Activated naive CD4-positive, alpha-beta T cell treated with anti-CD3 and anti-CD28 coated beads for 36 hours (primary cell): ENCODE data around the gene AMBP. TPM values are rescaled to one million over a fixed set of nuclear protein-coding genes. Genes with fewer than 3 reads are reported as not detected.

ENCODE experiments used
- CTCF ChIA-PET: fragments of 350-600 bp; sonication (Branson Sonifier 250); formaldehyde crosslinking; loops from one replicate; lab custom pipeline; 2021; ENCODE audit warnings: antibody characterized with exemption; lab: Charles Lee
- DNase-seq: peaks from one replicate; pipeline ENCODE4 v3.0.0-alpha.2; 2020
- H3K27ac Mint-ChIP-seq: one replicate; pipeline ENCODE4 v1.8.0; 2021; ENCODE audit warnings: mild to moderate bottlenecking, mixed read lengths
- H3K27me3 Mint-ChIP-seq: one replicate; pipeline ENCODE4 v1.8.0; 2021; ENCODE audit warnings: low read depth, mixed read lengths
- H3K36me3 Mint-ChIP-seq: one replicate; pipeline ENCODE4 v1.8.0; 2021; ENCODE audit warnings: low read depth, mixed read lengths
- H3K4me1 Mint-ChIP-seq: one replicate; pipeline ENCODE4 v1.8.0; 2021; ENCODE audit warnings: low read depth, mixed read lengths
- H3K4me3 Mint-ChIP-seq: one replicate; pipeline ENCODE4 v1.8.0; 2021; ENCODE audit warnings: mild to moderate bottlenecking, moderate library complexity, mixed read lengths
- H3K9me3 Mint-ChIP-seq: one replicate; pipeline ENCODE4 v1.8.0; 2021; ENCODE audit warnings: mixed read lengths
- intact Hi-C: fragments of 100-400 bp; cut with micrococcal nuclease; formaldehyde crosslinking; loops from one replicate; pipeline ENCODE4 v1.15.1; 2023
- total RNA-seq, 2 experiments: library from RNA; stranded (reverse); gene quantifications; one replicate each; pipeline ENCODE4 v1.2.3, GENCODE V29; 2021

AMBP gene
- total RNA-seq, 2 experiments from 2014 or later = not detected

DNA sequence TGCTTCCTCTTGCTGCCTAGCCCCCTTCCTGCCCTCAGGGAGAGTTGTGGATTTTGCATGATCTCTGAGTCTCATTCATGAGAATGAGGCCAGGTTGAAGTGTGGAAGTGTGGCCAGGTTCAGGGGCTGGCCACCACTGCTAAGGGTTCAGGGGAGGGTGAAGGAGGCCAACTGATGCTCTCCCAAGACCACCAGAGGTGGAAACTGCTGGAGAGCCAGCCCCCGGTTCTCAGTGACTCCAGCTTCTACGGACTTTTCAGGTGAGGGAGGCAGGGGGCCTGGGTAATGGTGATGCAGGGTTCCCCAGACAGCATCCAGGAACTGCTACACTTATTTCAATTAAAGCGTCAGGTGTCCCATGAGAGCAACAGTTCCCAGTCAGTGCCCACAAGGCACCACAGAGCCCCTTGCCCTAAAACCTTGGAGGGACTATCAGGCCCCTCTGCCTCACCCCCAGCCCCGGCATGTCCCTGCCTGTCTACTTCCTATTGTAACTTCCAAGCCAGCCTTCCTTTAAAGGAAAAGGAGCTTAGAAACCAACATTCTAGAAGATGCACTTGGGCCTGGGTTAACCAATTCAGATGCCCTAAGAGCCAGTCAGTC, 50.1 kb downstream of the AMBP start:
- Mint-ChIP-seq H3K36me3 (peaks cover 5% of the 10 kb centered on the region), H3K27ac (no peak overlapping the region), H3K4me1 (no peaks in the 10 kb centered on the region), H3K9me3 (peaks cover 17% of the 10 kb centered on the region), H3K27me3 (no peaks in the 10 kb centered on the region), H3K4me3 (no peak overlapping the region)
- intact Hi-C loops = no loop called here
- CTCF ChIA-PET = no interaction called here
- DNase-seq = no peak

DNA sequence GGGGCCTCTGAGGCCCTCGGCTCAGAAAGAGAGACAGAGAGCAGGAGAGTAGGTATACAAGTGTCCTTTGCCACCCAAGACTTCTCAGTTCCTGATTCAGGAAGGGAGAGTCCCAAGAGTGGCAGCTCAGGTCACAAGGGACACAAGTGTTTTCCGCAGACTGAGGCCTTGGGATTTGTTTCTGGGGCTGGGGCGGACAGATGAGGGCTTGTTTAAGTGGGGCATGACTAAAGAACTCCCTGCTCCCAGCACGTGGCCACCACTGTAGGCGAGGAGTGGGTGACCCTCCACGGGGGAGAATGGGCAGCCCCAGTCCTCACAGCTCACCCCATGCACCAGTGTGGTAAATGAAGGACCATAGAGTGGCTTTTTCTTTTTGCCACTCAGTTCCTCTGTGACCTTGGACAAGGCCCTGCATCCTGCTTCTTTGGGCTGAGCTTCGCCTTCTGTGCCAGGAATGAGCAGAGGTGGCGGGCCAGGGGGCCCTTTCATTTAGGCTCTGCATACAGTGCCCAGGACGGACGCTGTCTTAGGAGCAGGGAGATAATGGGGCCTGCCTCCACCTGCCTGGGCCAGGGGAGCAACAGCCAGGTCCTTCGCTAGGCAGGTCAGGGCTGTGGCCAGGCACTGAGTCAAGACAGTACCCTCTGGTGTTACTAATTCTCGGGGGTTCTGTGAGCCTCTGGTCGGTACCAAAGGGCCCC, 50.8 kb downstream of the AMBP start:
- no peak overlapping the region for H3K4me3 Mint-ChIP-seq
- CTCF ChIA-PET = interaction anchor here (0.7 kb wide), 1 partner anchor 68 kb away, joined by 3 read pairs; no protein-coding TSS in a partner anchor
- H3K4me1 Mint-ChIP-seq = no peaks in the 10 kb centered on the region
- DNase-seq = no peak
- H3K27ac Mint-ChIP-seq = no peak overlapping the region
- no peaks in the 10 kb centered on the region for H3K27me3 Mint-ChIP-seq
- peaks cover 17% of the 10 kb centered on the region for H3K9me3 Mint-ChIP-seq
- intact Hi-C loops = no loop called here
- peaks cover 5% of the 10 kb centered on the region for H3K36me3 Mint-ChIP-seq

DNA sequence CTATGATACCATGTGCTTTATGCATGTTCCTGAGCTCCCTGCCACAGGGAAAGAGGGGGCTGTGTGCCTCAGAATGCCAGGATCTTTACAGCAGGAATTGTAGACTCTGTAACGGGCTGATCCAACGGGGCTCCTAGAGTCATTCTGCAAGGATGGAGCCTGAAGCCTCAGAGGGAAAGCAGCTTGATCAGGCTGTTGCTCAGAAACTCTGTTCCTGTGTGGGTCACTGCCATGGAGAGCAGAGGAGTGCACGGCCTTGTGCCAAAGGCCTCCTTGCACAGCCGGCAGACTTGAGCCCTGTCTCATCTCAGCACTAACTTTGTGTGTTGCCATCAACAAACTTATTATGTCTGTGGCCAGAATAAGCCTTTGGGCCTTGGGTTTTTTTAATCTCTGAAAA, 51.8 kb downstream of the AMBP start:
- CTCF ChIA-PET = interaction anchor here (0.7 kb wide), 1 partner anchor 69 kb away, joined by 3 read pairs; no protein-coding TSS in a partner anchor
- Mint-ChIP-seq H3K9me3 (peaks cover 17% of the 10 kb centered on the region), H3K27ac (no peak overlapping the region), H3K36me3 (peaks cover 5% of the 10 kb centered on the region), H3K27me3 (no peaks in the 10 kb centered on the region), H3K4me3 (no peak overlapping the region), H3K4me1 (no peaks in the 10 kb centered on the region)
- DNase-seq = no peak
- intact Hi-C loops = no loop called here

DNA sequence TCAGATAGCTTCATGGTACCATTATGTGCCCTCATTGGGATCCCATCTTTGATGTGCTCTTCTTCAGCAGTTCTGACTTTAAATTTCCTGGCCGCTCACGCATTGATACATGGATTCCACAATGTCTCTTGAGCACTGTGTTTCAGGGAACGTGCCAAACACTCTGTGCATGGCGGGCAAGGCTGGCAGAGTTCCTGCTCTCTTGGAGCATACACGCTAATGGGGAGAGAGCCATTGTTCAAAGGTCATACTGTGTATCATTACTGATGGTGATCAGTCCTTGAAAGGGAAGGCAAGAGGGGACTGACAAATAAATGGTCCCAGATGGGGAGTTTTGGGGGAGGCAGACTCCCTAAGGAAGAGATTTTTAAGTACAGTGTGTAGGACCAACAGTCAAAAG, 52.3 kb downstream of the AMBP start:
- DNase-seq = no peak
- intact Hi-C loops = no loop called here
- H3K27ac Mint-ChIP-seq = no peak overlapping the region
- no peak overlapping the region for H3K4me3 Mint-ChIP-seq
- H3K9me3 Mint-ChIP-seq = peaks cover 17% of the 10 kb centered on the region
- CTCF ChIA-PET = no interaction called here
- H3K36me3 Mint-ChIP-seq = peaks cover 5% of the 10 kb centered on the region
- no peaks in the 10 kb centered on the region for H3K4me1 Mint-ChIP-seq
- no peaks in the 10 kb centered on the region for H3K27me3 Mint-ChIP-seq

DNA sequence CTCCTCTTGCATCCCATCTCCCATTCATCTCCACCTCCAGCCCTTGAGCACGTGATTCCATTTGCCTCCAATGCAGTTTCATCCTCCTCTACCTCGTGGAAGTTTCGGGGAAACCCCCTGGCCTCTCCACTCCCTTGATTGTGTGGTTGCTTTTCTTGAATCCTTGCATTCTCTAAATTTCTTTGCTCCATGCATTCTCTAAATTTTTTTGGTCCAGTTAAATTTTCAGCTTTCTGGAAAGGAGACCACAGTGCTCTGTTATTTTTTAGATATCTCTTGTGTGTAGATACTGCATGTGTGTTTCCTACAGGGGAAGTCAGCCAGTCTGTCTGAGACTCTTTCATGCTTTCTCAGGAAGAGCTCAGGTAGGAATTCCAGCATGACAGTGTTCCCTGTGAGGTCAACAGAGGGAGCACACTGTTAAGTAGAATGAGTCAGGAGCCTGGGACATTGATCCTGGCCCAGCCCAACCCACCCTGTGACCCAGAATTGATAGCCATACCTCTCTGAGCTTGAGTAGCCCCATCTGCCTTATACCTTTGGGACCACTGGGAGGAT, 52.8 kb downstream of the AMBP start:
- intact Hi-C loops = no loop called here
- no peak for DNase-seq
- CTCF ChIA-PET = no interaction called here
- Mint-ChIP-seq H3K9me3 (peaks cover 17% of the 10 kb centered on the region), H3K27me3 (no peaks in the 10 kb centered on the region), H3K4me1 (no peaks in the 10 kb centered on the region), H3K4me3 (no peak overlapping the region), H3K36me3 (peaks cover 5% of the 10 kb centered on the region), H3K27ac (no peak overlapping the region)

DNA sequence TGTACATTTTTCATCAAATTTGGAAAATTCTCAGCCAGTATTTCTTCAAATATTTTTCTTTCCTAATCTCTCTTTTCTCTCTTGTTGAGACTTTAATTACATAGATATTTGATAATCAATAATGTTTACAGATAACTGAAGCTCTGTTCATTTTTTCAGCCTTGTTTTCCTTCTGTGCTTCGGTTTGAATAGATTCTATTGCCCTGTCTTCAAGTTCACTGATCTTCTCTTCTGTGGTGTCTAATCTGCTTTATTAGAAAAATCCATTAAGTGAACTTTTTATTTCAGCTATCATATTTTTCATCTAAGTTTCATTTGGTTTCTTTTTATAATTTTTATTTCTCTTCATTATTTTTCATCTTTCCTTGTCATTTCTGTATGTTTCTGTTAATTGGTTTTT, 54.1 kb downstream of the AMBP start:
- no peak overlapping the region for H3K27ac Mint-ChIP-seq
- H3K4me3 Mint-ChIP-seq = no peak overlapping the region
- H3K9me3 Mint-ChIP-seq = peaks cover 17% of the 10 kb centered on the region
- CTCF ChIA-PET = no interaction called here
- no peaks in the 10 kb centered on the region for H3K27me3 Mint-ChIP-seq
- peaks cover 5% of the 10 kb centered on the region for H3K36me3 Mint-ChIP-seq
- intact Hi-C loops = no loop called here
- DNase-seq = no peak
- H3K4me1 Mint-ChIP-seq = no peaks in the 10 kb centered on the region

DNA sequence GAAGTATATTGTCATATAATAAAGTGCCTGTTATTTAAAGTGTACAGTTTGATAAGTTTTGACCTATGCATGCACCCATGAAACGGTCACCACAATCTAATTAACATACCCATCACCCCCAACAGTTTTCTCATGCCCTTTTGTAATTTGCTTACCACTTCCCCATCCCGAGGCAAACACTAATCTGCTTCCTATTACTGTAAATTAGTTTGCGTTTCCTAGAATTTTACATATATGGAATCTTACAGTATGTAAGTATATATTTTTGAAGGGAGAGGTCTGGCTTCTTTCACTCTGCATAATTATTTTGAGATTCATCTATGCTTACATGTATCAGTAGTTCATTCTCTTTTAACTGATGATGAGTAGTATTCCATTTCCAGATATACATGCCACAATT, 56.5 kb downstream of the AMBP start:
- no peak for DNase-seq
- H3K27ac Mint-ChIP-seq = no peak overlapping the region

DNA sequence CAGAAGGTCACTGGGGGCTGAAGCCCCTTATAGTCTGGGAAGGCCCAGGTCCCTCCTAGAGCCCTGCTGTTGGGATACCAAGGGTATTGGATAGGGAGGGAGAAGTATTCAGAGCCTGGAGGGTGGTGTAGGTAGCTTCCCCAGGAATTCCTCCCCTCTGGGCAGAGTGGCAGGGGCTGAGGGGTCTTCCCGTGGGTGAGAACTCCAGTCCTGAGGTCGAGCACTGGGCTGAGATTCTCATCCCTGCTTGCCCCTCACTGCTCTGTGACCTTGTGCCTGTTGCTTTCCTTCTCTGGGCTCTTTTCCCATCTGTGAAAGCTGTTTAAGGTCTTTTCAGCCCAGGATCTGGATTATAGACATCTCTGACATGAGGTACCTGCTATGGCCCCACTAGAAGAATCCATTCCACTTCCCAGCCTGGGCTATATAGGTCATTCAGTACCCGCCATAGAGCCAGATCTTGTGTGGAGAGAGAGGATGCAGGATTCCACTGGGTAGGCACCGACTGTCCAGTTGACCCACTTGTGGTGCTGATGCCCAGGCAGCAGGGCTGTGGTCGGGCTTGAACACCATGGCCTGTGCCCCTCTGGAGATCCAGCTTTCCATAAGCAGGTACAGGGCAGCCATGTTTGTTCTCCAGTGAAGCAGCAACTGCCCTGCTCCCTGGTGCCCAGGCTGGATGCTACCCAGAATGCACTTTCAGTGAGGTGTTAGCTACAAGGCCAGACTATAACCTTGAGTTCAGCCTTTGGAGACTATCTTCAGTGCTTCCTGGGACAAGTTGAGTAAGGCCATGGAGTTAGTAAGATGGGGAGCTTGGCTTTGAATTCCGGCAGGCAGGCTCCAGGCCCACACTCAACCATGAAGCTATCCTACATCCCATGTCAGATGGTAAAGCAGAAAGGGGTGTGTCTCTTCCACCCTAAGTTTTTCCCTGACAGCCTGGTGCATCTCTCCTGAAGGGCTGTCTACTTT, 60.1 kb downstream of the AMBP start:
- Mint-ChIP-seq H3K4me1 (no peaks in the 10 kb centered on the region), H3K27me3 (no peaks in the 10 kb centered on the region), H3K27ac (no peak overlapping the region), H3K4me3 (no peak overlapping the region), H3K9me3 (peaks cover 4% of the 10 kb centered on the region), H3K36me3 (no peaks in the 10 kb centered on the region)
- no peak for DNase-seq
- CTCF ChIA-PET = no interaction called here
- intact Hi-C loops = no loop called here

More for the DNA sequence above, 56.5 kb downstream of the AMBP start:
- Mint-ChIP-seq H3K9me3 (peaks cover 17% of the 10 kb centered on the region), H3K4me1 (no peaks in the 10 kb centered on the region), H3K36me3 (peaks cover 5% of the 10 kb centered on the region), H3K27me3 (no peaks in the 10 kb centered on the region), H3K4me3 (no peak overlapping the region)
- intact Hi-C loops = no loop called here
- CTCF ChIA-PET = no interaction called here

DNA sequence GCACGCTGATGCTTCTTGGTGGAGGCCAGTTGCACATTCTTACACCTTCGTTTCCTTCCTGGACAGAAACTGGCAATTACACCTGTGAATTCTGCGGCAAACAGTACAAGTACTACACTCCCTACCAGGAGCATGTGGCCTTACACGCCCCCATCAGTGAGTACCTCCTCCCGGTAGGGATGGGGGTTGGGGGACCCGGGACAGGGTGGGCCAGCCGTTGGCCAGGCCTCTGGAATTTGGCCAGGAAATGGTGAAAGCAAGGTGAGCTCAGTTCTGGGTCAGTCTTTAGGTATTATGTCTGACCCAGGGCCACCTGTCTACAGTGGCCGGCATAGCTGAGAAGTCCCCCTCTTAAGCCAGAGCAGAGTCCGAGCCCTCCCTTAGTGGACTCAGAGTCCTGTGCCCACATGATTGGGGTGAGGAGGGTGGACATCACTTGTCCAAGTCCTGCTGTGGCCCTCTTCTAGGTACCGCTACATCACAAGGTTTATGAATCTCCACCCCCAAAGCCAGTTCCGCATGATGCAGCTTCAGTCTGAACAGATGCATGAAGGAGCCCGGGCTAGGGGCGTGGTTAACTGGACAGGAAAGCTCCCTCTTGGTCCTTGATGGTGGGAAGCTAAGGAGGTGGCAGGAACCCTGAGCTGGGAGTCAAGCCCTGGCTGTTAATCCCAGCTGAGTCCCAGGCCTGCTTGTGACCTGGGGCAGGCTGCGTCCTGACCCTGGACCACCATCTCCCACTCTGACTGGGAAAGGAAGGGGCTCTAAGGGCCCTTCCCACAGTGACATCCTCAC, 61.3 kb downstream of the AMBP start:
- no peak for DNase-seq
- Mint-ChIP-seq H3K27me3 (no peaks in the 10 kb centered on the region), H3K4me3 (no peak overlapping the region), H3K9me3 (peaks cover 7% of the 10 kb centered on the region), H3K36me3 (no peaks in the 10 kb centered on the region), H3K27ac (no peak overlapping the region), H3K4me1 (no peaks in the 10 kb centered on the region)
- intact Hi-C loops = no loop called here
- CTCF ChIA-PET = no interaction called here

DNA sequence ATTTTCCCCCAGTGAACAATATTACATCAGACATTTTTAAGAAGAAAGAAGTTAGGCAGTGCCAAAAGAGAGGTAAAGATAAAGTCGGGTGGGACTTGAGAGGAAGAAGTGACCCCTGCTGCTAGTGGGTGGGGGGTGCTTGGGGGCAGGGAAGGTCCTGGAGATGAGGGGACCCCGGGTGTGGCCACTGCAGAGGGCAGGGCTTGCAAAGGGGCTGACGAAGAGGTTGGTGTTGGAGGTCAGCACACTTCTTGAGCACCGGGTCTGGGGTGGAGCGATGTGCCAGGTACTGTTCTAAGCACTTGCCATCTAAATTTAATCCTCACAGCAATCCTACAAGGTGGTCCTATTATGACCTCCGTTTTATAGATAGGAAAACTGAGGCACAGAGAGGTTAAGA, 62.0 kb downstream of the AMBP start:
- CTCF ChIA-PET = no interaction called here
- Mint-ChIP-seq H3K4me3 (no peak overlapping the region), H3K27me3 (no peaks in the 10 kb centered on the region), H3K36me3 (no peaks in the 10 kb centered on the region), H3K27ac (no peak overlapping the region), H3K9me3 (peaks cover 7% of the 10 kb centered on the region), H3K4me1 (no peaks in the 10 kb centered on the region)
- DNase-seq = no peak
- intact Hi-C loops = no loop called here

DNA sequence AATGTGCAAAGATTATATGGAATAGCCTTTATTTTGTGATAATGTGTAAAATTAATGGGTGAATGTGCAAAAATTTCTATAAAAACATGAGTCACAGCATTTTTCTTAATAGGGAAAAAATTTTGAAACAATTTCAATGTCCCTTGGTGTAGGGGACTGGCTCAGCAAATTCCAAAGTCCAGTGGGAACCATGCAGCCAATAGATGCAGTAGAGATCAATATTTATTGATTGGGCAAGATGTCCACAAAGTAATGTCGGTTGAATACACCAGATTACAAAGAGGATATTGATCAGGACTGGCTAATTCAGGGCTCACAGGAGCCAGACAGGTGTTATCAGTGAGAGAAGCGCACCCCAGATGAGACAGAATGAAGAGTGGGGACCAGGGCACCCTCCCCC, 62.5 kb downstream of the AMBP start:
- no peak overlapping the region for H3K4me3 Mint-ChIP-seq
- DNase-seq = no peak

DNA sequence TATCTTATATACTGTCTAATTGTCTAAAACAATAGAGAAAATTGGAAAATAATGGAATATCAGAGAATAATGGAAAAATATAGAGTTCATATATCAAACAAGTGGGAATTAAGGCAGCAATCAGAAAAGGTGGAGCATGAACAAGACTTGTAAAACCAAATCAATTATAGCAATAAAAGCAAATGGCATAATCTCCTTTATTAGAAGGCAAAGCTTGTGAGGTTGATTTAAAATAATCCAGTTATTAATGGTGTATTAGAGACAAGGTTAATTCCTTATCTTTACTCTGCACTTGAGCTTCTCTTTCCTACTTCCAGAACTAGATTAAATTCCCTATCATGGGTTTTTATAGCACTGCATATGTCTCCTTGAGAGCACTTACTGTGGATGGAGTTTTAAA, 64.1 kb downstream of the AMBP start:
- CTCF ChIA-PET = no interaction called here
- H3K4me1 Mint-ChIP-seq = no peaks in the 10 kb centered on the region
- DNase-seq = no peak
- no peak overlapping the region for H3K27ac Mint-ChIP-seq
- H3K27me3 Mint-ChIP-seq = no peaks in the 10 kb centered on the region
- intact Hi-C loops = no loop called here
- peaks cover 7% of the 10 kb centered on the region for H3K9me3 Mint-ChIP-seq
- H3K4me3 Mint-ChIP-seq = no peak overlapping the region
- no peaks in the 10 kb centered on the region for H3K36me3 Mint-ChIP-seq

More for the DNA sequence above, 62.5 kb downstream of the AMBP start:
- Mint-ChIP-seq H3K27ac (no peak overlapping the region), H3K9me3 (peaks cover 7% of the 10 kb centered on the region), H3K36me3 (no peaks in the 10 kb centered on the region), H3K27me3 (no peaks in the 10 kb centered on the region), H3K4me1 (no peaks in the 10 kb centered on the region)
- intact Hi-C loops = no loop called here
- CTCF ChIA-PET = no interaction called here
